D721Med (cell line): ENCODE measurements around the gene NFKBIZ.
"Not testable (repeated sequence)": the region's sequence is repeated elsewhere in the genome, so short reads cannot be mapped to it uniquely, and the experiment has no call there.

Source experiments
- DNase-seq: peaks from one replicate; pipeline ENCODE4 v3.0.0; 2011; ENCODE audit warnings: low spot score; ENCODE audit not compliant: insufficient read length
- FAIRE-seq: peaks from 2 replicates; lab custom pipeline; 2011; peaks lifted over from hg19 to GRCh38; lab: Jason Lieb, UNC
- TF ChIP-seq, protein P1 (sequence below): IDR thresholded peaks from 2 replicates; pipeline ENCODE4 v1.5.1; 2012; ENCODE audit warnings: mild to moderate bottlenecking, control low read depth; ENCODE audit not compliant: insufficient read depth; ENCODE audit errors: missing control alignments

NFKBIZ gene

DNA sequence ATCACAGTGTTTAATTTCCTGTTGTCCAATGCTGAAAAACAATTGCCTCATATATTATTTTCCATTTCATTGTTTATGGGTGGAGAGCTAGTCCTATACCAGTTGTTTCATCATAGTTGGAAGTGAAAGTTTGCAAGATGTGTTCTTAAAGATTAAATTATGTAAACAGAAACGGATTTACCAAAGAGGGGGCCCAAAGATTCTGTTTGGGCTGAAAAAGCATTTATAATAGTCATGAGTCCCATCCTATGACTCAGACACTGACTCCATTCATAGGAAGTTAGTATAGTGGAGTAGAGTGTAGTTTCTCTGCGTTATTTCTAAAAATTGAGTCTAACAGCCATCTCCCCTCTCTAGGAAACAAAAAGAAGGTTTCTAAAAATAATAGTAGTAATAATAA lies 24.3 kb downstream of the NFKBIZ start:
- DNase-seq (no peak), FAIRE-seq (no peak)
- TF ChIP-seq, protein P1, sequence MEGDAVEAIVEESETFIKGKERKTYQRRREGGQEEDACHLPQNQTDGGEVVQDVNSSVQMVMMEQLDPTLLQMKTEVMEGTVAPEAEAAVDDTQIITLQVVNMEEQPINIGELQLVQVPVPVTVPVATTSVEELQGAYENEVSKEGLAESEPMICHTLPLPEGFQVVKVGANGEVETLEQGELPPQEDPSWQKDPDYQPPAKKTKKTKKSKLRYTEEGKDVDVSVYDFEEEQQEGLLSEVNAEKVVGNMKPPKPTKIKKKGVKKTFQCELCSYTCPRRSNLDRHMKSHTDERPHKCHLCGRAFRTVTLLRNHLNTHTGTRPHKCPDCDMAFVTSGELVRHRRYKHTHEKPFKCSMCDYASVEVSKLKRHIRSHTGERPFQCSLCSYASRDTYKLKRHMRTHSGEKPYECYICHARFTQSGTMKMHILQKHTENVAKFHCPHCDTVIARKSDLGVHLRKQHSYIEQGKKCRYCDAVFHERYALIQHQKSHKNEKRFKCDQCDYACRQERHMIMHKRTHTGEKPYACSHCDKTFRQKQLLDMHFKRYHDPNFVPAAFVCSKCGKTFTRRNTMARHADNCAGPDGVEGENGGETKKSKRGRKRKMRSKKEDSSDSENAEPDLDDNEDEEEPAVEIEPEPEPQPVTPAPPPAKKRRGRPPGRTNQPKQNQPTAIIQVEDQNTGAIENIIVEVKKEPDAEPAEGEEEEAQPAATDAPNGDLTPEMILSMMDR: no peak

DNA sequence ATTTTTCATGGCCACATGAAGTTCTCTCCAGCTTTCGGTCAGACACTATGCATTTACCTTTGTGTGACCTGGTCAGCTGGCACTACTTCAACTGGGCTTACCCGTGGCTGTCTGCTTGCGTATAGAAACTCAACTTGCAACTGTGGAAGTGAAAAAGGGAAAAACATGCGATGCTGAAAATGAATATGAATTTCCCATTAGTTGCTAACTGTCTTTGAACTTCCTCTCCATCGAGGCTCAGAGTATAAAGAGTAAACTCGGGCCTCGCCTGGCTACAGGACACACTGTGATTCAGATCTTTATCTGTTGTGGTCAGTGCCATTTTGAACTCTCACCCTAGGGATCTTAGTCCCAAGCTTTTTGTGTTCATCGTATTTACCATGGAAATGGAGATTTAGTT lies 26.8 kb downstream of the NFKBIZ start:
- TF ChIP-seq, protein P1: no peak
- DNase-seq (no peak), FAIRE-seq (no peak)

DNA sequence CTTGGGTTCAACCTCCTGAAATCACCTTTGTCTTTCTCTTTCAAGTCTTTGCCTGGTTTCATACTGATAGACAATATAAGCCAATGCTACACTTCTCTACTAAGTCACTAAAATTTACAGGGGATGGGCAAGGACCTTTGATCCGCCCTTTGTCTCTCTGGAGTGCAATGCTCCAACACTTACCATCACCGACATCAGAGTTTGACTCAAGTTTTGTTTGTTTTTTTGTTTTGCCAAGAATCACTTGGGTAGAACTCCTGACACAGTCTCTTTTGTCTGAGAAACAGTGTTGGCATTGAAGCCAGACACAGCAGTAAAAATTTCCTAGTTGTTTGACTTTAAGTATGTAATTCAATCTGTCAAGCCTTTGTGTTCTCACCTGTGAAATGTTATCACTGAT lies 29.3 kb downstream of the NFKBIZ start:
- no peak for DNase-seq
- FAIRE-seq: no peak

DNA sequence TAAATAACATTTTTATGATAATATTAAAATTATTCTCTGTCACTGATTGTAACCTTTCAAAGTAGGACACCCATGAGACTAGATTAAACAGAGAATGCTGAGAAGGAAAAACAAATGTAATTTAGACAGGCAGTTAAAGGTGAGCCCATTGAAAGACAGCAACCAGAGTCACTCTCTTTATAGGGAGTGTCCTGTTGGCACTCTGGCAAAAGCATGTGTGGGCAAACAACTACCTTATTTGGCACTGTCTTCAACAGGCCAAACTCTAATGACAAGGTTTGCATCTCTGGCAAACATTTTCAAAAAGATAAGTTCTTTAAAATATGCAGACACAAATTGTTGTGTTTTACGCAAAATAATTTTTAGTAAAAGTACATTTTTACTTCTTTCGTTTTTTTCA lies 29.8 kb downstream of the NFKBIZ start:
- FAIRE-seq: no peak
- TF ChIP-seq, protein P1: no peak
- no peak for DNase-seq

More for the DNA sequence above, 29.3 kb downstream of the NFKBIZ start:
- TF ChIP-seq, protein P1: no peak

DNA sequence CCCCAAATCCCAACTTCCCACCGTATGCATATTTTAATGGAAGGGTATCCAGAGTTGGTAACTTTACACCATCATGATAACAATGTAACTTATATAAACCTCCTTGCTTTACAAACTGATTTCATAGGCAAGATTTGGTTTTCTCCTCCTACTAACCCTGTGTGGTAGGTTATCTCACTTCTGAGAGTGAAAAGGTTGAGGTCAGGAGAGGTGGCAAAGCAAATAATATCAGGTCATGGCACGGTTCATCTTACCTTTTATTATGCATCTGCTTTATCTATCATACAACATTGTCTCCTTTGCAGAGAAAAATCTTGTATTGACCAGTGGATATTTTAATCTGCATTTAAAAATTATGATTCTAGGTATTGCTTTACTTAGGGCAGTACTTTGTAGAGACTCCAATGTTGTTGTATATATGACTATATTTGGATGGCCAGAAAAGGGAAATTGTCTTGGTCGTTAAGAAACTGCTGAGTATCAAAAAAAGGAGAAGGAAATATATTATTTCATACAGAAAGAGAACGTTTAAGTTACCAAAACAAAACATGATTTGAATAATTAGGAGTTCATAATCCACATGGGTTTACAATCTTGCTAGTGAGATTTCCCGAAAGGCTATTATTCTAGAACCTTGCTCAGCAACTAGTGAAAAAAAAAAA lies 30.4 kb downstream of the NFKBIZ start:
- no peak for DNase-seq
- TF ChIP-seq, protein P1: no peak
- FAIRE-seq: no peak

DNA sequence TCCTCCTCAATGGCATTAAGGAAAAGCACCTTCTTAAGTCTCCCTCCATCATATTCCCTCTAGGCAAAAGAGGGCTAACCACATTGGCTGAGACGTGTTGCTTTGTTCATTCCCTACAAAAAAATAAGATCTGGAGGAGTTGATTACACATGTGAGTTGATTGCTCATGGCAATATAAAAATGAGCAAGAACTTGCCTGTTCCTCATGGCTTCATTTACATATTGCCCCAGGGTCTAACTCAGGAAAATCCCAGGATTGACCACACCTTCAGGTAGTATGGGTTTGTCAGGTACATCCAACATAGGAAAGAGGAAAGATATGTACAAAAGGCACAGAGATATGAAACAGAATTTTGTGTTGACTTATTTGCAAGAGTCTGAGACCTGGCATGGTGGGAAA lies 35.5 kb downstream of the NFKBIZ start:
- TF ChIP-seq, protein P1: no peak
- FAIRE-seq: no peak

DNA sequence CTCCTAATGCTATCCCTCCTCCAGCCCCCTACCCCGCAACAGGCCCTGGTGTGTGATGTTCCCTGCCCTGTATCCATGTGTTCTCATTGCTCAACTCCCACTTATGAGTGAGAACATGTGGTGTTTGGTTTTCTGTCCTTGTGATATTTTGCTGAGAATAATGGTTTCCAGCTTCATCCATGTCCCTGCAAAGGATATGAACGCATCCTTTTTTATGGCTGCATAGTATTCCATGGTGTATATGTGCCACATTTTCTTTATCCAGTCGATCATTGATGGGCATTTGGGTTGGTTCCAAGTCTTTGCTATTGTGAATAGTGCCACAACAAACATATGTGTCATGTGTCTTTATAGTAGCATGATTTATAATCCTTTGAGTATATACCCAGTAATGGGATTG lies 36.3 kb downstream of the NFKBIZ start:
- not testable (repeated sequence) for DNase-seq

More for the DNA sequence above, 35.5 kb downstream of the NFKBIZ start:
- no peak for DNase-seq

More for the DNA sequence above, 36.3 kb downstream of the NFKBIZ start:
- FAIRE-seq: not testable (repeated sequence)
